ENCODE data around the gene PKD1L1.

The PKD1L1 gene

GRCh38 chr7:47896809-47897423 lies 51.4 kb downstream of the PKD1L1 start:
- no peak for DNase-seq

- DNase-seq, result no peak
Observed at GRCh38 chr7:47895026-47895425, 53.2 kb downstream of the PKD1L1 start.

GRCh38 chr7:47893721-47894365 lies 54.4 kb downstream of the PKD1L1 start:
- no peak for DNase-seq

- no peak for DNase-seq
Observed at GRCh38 chr7:47893238-47893637, 55.0 kb downstream of the PKD1L1 start.

- no peak for DNase-seq
Observed at GRCh38 chr7:47890606-47891005, 57.7 kb downstream of the PKD1L1 start.

GRCh38 chr7:47890125-47890524 lies 58.1 kb downstream of the PKD1L1 start:
- DNase-seq, result no peak

- DNase-seq, result no peak
Observed at GRCh38 chr7:47889723-47890122, 58.5 kb downstream of the PKD1L1 start.

GRCh38 chr7:47888371-47889265 lies 59.6 kb downstream of the PKD1L1 start:
- DNase-seq, result no peak

- DNase-seq, result no peak
Observed at GRCh38 chr7:47887016-47887640, 61.1 kb downstream of the PKD1L1 start.

GRCh38 chr7:47885987-47886811 lies 62.1 kb downstream of the PKD1L1 start:
- no peak for DNase-seq

- no peak for DNase-seq
Observed at GRCh38 chr7:47885309-47885986, 62.8 kb downstream of the PKD1L1 start.

GRCh38 chr7:47884675-47885074 lies 63.6 kb downstream of the PKD1L1 start:
- DNase-seq, result no peak

GRCh38 chr7:47882635-47883034 lies 65.6 kb downstream of the PKD1L1 start:
- no peak for DNase-seq

- no peak for DNase-seq
Observed at GRCh38 chr7:47881256-47881655, 67.0 kb downstream of the PKD1L1 start.

- no peak for DNase-seq
Observed at GRCh38 chr7:47878662-47879061, 69.6 kb downstream of the PKD1L1 start.

- no peak for DNase-seq
Observed at GRCh38 chr7:47877336-47877735, 70.9 kb downstream of the PKD1L1 start.

- DNase-seq, result no peak
Observed at GRCh38 chr7:47875998-47876744, 72.1 kb downstream of the PKD1L1 start.

GRCh38 chr7:47875406-47875805 lies 72.9 kb downstream of the PKD1L1 start:
- DNase-seq, result no peak

- DNase-seq, result no peak
Observed at GRCh38 chr7:47873762-47874161, 74.5 kb downstream of the PKD1L1 start.

GRCh38 chr7:47867286-47867685 lies 81.0 kb downstream of the PKD1L1 start:
- DNase-seq, result no peak

GRCh38 chr7:47866120-47866519 lies 82.1 kb downstream of the PKD1L1 start:
- DNase-seq, result no peak

Data from CD4-positive, alpha-beta T cell treated with Interleukin-1 beta for 1 hour (primary cell).